A549 (cell line): ENCODE measurements around the gene PRPF31. TPM values are rescaled to one million over a fixed set of nuclear protein-coding genes. Genes with fewer than 3 reads are reported as not detected.

ENCODE experiments used
- ATAC-seq, 2 experiments: fragments of 200-7000 bp in 1 of 2; fragments of >200 bp in 1 of 2; cut with Nextera tagmentation in 1 of 2; cut with Tn5 transposase in 1 of 2; 3 replicates each; pipeline versions ENCODE4 v1.8.0 to v1.9.1; 2018 to 2020; ENCODE audit warnings: mild to moderate bottlenecking in 1 of 2, moderate library complexity in 1 of 2
- CTCF ChIA-PET: fragments of 300-600 bp; sonication (Branson Sonifier 250); formaldehyde crosslinking; extraction: SDS; loops from one replicate; lab custom pipeline; 2021; ENCODE audit warnings: antibody characterized with exemption, inconsistent platforms; lab: Yijun Ruan, JAX
- POLR2A ChIA-PET: fragments of 350-600 bp; formaldehyde crosslinking; extraction: SDS; loops from one replicate; lab custom pipeline; 2021; ENCODE audit warnings: antibody characterized with exemption, inconsistent platforms; lab: Yijun Ruan, JAX
- DNase-seq, 2 experiments: peaks; one replicate each; pipeline versions ENCODE4 v3.0.0 to v3.0.0-alpha.2; 2011 to 2016; ENCODE audit warnings: low read depth in 1 of 2, low spot score in 1 of 2
- FAIRE-seq: peaks from 2 replicates; lab custom pipeline; 2011; peaks lifted over from hg19 to GRCh38; lab: Jason Lieb, UNC
- H3K27ac ChIP-seq, 2 experiments: fragments of >200 bp; sonication (Bioruptor Twin); formaldehyde crosslinking; 3 replicates each; pipeline ENCODE4 v1.5.1; 2016 to 2017
- H3K4me1 ChIP-seq: fragments of >200 bp; sonication (Bioruptor Twin); formaldehyde crosslinking; 3 replicates; pipeline ENCODE4 v1.6.1; 2016
- H3K4me2 ChIP-seq: fragments of >200 bp; sonication (Bioruptor Twin); formaldehyde crosslinking; 3 replicates; pipeline ENCODE4 v1.6.1; 2016
- H3K4me3 ChIP-seq: fragments of >200 bp; sonication (Bioruptor Twin); formaldehyde crosslinking; 3 replicates; pipeline ENCODE4 v1.5.1; 2016
- H3K9me3 ChIP-seq: fragments of >200 bp; sonication (Bioruptor Twin); formaldehyde crosslinking; 3 replicates; pipeline ENCODE4 v1.6.1; 2016
- BHLHE40 ChIP-seq: IDR thresholded peaks from 2 replicates; pipeline ENCODE4 v1.6.1; 2012; ENCODE audit warnings: low read depth, low read length, inconsistent platforms
- CHD2 ChIP-seq: fragments of 150-350 bp; IDR thresholded peaks from 2 replicates; pipeline ENCODE4 v1.6.1; 2014; ENCODE audit warnings: low read length; ENCODE audit not compliant: partially characterized antibody
- CHD4 ChIP-seq: fragments of 200-600 bp; sonication (generic); IDR thresholded peaks from 2 replicates; pipeline ENCODE4 v1.6.1; 2016; ENCODE audit warnings: antibody characterized with exemption, mild to moderate bottlenecking, borderline replicate concordance
- EHF ChIP-seq: fragments of 250-450 bp; sonication (Bioruptor Pico); IDR thresholded peaks from 2 replicates; pipeline ENCODE4 v1.5.0; 2020; ENCODE audit warnings: mild to moderate bottlenecking
- EHMT2 ChIP-seq: fragments of 200-600 bp; sonication (generic); IDR thresholded peaks from 2 replicates; pipeline ENCODE4 v1.6.1; 2016; ENCODE audit warnings: antibody characterized with exemption, low read depth, mild to moderate bottlenecking, moderate library complexity
- EP300 ChIP-seq, 2 experiments: fragments of >200 bp; sonication (Bioruptor Twin); formaldehyde crosslinking; IDR thresholded peaks; 2 replicates in 1 of 2; 3 replicates in 1 of 2; pipeline ENCODE4 v1.6.1; 2016 to 2017
- FOSL2 ChIP-seq, 2 experiments: fragments of 450-650 bp in 1 of 2; fragments of >200 bp in 1 of 2; sonication (Bioruptor Twin) in 1 of 2; formaldehyde crosslinking; IDR thresholded peaks; 2 replicates each; pipeline versions ENCODE4 v1.5.0 to v1.6.1; 2016 to 2020; ENCODE audit warnings: mild to moderate bottlenecking in 1 of 2, moderate library complexity in 1 of 2
- GATA3 ChIP-seq: IDR thresholded peaks from 2 replicates; pipeline ENCODE4 v1.6.1; 2012; ENCODE audit warnings: borderline replicate concordance
- HEYL ChIP-seq: fragments of 250-450 bp; sonication (Bioruptor Pico); IDR thresholded peaks from 2 replicates; pipeline ENCODE4 v1.8.0; 2021; ENCODE audit warnings: mild to moderate bottlenecking, moderate library complexity
- HOXA7 ChIP-seq: fragments of 250-450 bp; sonication (Bioruptor Pico); IDR thresholded peaks from 2 replicates; pipeline ENCODE4 v1.5.0; 2020; ENCODE audit warnings: mild to moderate bottlenecking, moderate library complexity
- NFE2L2 ChIP-seq: fragments of 150-350 bp; conservative IDR thresholded peaks from 2 replicates; pipeline ENCODE4 v1.6.1; 2014; ENCODE audit warnings: low read length
- NPAS2 ChIP-seq: fragments of 250-450 bp; sonication (Bioruptor Pico); IDR thresholded peaks from 2 replicates; pipeline ENCODE4 v1.8.0; 2022; ENCODE audit warnings: mild to moderate bottlenecking, moderate library complexity, borderline replicate concordance
- NR3C1 ChIP-seq: fragments of >200 bp; sonication (Bioruptor Twin); formaldehyde crosslinking; IDR thresholded peaks from 3 replicates; pipeline ENCODE4 v1.6.1; 2017
- PHF8 ChIP-seq: fragments of 200-600 bp; sonication (generic); IDR thresholded peaks from 2 replicates; pipeline ENCODE4 v1.6.1; 2016; ENCODE audit warnings: low read depth, mild to moderate bottlenecking, antibody characterized with exemption, moderate library complexity, borderline replicate concordance
- POLR2A ChIP-seq: IDR thresholded peaks from 2 replicates; pipeline ENCODE4 v1.6.1; 2012; ENCODE audit warnings: mild to moderate bottlenecking, low read length
- POLR2AphosphoS2 ChIP-seq: conservative IDR thresholded peaks from 2 replicates; pipeline ENCODE4 v1.6.1; 2012; ENCODE audit warnings: low read length, improper control_type of control experiment, inconsistent platforms
- RCOR1 ChIP-seq: fragments of 150-350 bp; IDR thresholded peaks from 2 replicates; pipeline ENCODE4 v1.6.1; 2014; ENCODE audit warnings: antibody characterized with exemption, low read length, low read depth
- RNF2 ChIP-seq: fragments of 200-600 bp; sonication (generic); IDR thresholded peaks from 2 replicates; pipeline ENCODE4 v1.6.1; 2016; ENCODE audit warnings: low read depth, mild to moderate bottlenecking, antibody characterized with exemption, moderate library complexity, borderline replicate concordance
- SMC3 ChIP-seq: fragments of >200 bp; sonication (Bioruptor Twin); formaldehyde crosslinking; IDR thresholded peaks from 3 replicates; pipeline ENCODE4 v1.6.1; 2018; ENCODE audit warnings: inconsistent platforms
- TP53 ChIP-seq: fragments of 250-450 bp; sonication (Bioruptor Pico); IDR thresholded peaks from 2 replicates; pipeline ENCODE4 v1.5.0; 2021; ENCODE audit warnings: mild to moderate bottlenecking, moderate library complexity
- ZNF302 ChIP-seq: fragments of 250-450 bp; sonication (Bioruptor Pico); IDR thresholded peaks from 2 replicates; pipeline ENCODE4 v1.9.0; 2021; ENCODE audit warnings: inconsistent platforms, mild to moderate bottlenecking, moderate library complexity
- WGBS: methylation state at CpG from one replicate; pipeline ENCODE4 v1.1.6; 2017; ENCODE audit errors: missing lambda C conversion rate; 5-methylcytosine and 5-hydroxymethylcytosine counted together
- polyA plus RNA-seq, 4 experiments: library from polyadenylated mRNA; depleted of rRNA in 3 of 4; stranded (reverse); fragments of >200 nt; fragmentation: RNase III in 1 of 4; extraction: RNeasy Plus Mini Kit Qiagen cat#74134 plus additional on column Dnase treatment in 1 of 4; gene quantifications; 2 replicates in 3 of 4; 3 replicates in 1 of 4; pipeline ENCODE4 v1.2.3, GENCODE V29; 2011 to 2017
- TF ChIP-seq, protein P1 (sequence below): fragments of >200 bp; sonication (Bioruptor Twin); formaldehyde crosslinking; IDR thresholded peaks from 3 replicates; pipeline ENCODE4 v1.5.1; 2016
- TF ChIP-seq, protein P2 (sequence below): fragments of 150-350 bp; IDR thresholded peaks from 2 replicates; pipeline ENCODE4 v1.6.1; 2014; ENCODE audit warnings: low read depth, mild to moderate bottlenecking, low read length
- TF ChIP-seq, protein P3 (sequence below): fragments of 250-450 bp; sonication (Bioruptor Pico); IDR thresholded peaks from 2 replicates; pipeline ENCODE4 v1.5.0; 2021; ENCODE audit warnings: mild to moderate bottlenecking, moderate library complexity, borderline replicate concordance
- TF ChIP-seq, protein P4 (sequence below): fragments of >200 bp; sonication (Bioruptor Twin); formaldehyde crosslinking; IDR thresholded peaks from 3 replicates; pipeline ENCODE4 v1.6.1; 2016
- TF ChIP-seq, protein P5 (sequence below): fragments of 450-650 bp; IDR thresholded peaks from 2 replicates; pipeline ENCODE4 v1.6.1; 2014; ENCODE audit warnings: antibody characterized with exemption

PRPF31 gene
- polyA plus RNA-seq, 2 of the 4 experiments (the other 2 are of a cell fraction): 69.8 to 169 TPM

DNA sequence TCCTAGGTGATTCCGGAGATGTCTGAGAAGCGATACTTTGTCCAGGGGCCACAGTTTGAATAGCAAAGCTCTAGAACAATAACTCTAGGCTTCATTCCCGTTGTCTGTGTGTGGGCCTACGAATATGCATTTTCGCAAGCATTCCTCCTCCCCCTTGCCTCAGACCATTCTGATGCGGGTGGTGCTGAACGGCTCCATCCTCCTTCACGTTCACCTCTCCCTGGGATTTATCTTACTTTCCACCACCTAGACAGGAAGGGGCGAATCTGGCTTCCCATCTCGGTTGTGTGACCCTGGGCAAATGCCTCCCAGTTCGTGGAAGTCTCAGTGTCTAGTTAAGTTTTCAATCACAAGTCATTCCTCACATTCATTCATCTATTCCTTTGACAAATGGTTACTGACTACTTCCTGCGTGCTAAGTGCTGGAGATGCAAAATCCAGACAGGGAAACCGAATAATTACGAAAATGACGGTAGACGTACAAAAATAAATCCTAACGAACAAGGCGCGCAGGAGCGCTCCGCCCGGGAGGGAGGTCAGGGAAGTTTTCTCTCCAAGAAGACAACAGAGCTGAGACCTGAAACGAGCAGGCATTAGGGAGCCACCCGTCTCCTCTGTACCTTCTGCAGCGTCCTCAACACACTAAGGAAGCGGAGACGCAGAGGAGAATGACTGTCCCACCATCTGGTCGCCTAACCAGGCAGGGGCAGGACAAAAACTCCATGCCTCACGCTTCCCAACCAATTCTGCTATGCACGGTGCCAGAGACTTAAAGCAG, 20.7 kb downstream of the PRPF31 start:
- peak overlapping the region; percentile 46 for H3K4me3 ChIP-seq
- no peak for TF ChIP-seq PHF8
- TF ChIP-seq NFE2L2: no peak
- TF ChIP-seq RCOR1: no peak
- TF ChIP-seq POLR2AphosphoS2: 0 out of 2 replicates have a peak, but pooled peaks have one; percentile 27
- TF ChIP-seq HEYL (CRISPR knock-in tag): no peak
- ChIA-PET POLR2A (interaction anchor here (0.8 to 3.4 kb wide), 16 partner anchors 12 to 312 kb away, joined by 3 to 51 read pairs (median 10); partner anchors contain the start of genes LENG1, LENG8, MBOAT7 and MYADM), CTCF (interaction anchor here (0.7 to 1.4 kb wide), 5 partner anchors 13 to 260 kb away, joined by 3 to 4 read pairs (median 4); partner anchors contain the start of gene LENG1)
- peak overlapping the region; percentile 24 to 67; a peak in 5 of 6 replicates for H3K27ac ChIP-seq
- H3K4me1 ChIP-seq: peaks cover 15% of the 10 kb centered on the region; the same call in 2 of the 3 replicates
- ATAC-seq: peak; percentile 1 to 6; a peak in 4 of 6 replicates
- peak; percentile 28 for FAIRE-seq
- no peak for DNase-seq
- H3K4me2 ChIP-seq: peak overlapping the region; percentile 94
- WGBS: 27% methylated on average over 30 of the region's 30 CpGs
- no peaks in the 10 kb centered on the region for H3K9me3 ChIP-seq

DNA sequence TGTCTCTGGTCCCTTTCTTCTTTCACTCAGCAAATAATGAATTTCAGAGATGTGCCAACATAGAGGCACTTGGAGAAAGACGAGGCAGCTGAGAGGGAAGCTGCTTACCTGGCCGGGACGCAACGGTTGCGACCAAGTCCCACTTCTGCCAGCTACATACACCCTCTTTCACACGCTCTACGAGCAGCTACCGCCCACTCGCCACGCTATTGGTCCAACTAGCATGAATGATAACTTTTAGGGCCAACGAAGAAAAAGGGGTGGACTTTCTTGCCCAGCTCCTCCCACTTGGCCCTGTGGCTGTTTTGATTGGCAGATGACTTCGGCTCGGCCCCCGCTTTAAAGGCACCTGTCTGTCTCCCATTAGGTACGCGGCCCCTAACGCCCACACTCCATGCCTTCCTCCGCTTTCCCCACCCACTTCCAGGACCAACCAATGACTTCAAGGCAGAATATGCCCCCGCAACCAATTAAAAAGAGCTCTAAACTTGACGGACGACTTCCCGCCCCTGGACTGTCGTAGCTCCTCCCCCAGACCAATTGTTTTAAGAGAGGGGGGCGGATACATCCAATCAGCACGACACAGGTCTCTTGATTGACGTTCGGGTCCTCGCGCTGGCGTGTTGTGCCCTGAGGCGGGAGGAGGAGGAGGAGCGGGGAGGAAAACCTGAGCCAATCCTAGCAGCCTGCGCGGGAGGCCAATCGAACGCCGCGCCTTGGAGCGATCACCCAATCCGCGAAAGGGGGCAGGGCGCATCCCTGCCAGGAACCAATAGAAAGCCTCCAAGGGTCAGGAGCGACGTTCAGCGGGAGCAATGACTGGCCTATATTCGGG, 21.5 kb downstream of the PRPF31 start:
- Histone ChIP-seq H3K4me3 (peak overlapping the region; percentile 84), H3K4me1 (peaks cover 15% of the 10 kb centered on the region; the same call in 2 of the 3 replicates), H3K27ac (peak overlapping the region; percentile 94 to 95), H3K4me2 (peak overlapping the region; percentile 94), H3K9me3 (no peaks in the 10 kb centered on the region)
- POLR2A ChIA-PET: interaction anchor here (0.6 to 3.4 kb wide), 28 partner anchors 8 to 1516 kb away, joined by 3 to 51 read pairs (median 6); partner anchors contain the start of genes LENG1, LENG8, MBOAT7 and MYADM
- WGBS: under 1% methylated on average over 44 of the region's 46 CpGs
- FAIRE-seq (peak; percentile 99), DNase-seq (peak; percentile 100), ATAC-seq (peak; percentile 79 to 92)
- CTCF ChIA-PET: interaction anchor here (0.7 to 2.8 kb wide), 11 partner anchors 12 to 260 kb away, joined by 3 to 9 read pairs (median 4); partner anchors contain the start of gene LENG1
- TF ChIP-seq POLR2A: peak; percentile 69
- no peak for TF ChIP-seq RCOR1
- TF ChIP-seq, protein P1, sequence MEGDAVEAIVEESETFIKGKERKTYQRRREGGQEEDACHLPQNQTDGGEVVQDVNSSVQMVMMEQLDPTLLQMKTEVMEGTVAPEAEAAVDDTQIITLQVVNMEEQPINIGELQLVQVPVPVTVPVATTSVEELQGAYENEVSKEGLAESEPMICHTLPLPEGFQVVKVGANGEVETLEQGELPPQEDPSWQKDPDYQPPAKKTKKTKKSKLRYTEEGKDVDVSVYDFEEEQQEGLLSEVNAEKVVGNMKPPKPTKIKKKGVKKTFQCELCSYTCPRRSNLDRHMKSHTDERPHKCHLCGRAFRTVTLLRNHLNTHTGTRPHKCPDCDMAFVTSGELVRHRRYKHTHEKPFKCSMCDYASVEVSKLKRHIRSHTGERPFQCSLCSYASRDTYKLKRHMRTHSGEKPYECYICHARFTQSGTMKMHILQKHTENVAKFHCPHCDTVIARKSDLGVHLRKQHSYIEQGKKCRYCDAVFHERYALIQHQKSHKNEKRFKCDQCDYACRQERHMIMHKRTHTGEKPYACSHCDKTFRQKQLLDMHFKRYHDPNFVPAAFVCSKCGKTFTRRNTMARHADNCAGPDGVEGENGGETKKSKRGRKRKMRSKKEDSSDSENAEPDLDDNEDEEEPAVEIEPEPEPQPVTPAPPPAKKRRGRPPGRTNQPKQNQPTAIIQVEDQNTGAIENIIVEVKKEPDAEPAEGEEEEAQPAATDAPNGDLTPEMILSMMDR: no peak
- TF ChIP-seq, protein P2, sequence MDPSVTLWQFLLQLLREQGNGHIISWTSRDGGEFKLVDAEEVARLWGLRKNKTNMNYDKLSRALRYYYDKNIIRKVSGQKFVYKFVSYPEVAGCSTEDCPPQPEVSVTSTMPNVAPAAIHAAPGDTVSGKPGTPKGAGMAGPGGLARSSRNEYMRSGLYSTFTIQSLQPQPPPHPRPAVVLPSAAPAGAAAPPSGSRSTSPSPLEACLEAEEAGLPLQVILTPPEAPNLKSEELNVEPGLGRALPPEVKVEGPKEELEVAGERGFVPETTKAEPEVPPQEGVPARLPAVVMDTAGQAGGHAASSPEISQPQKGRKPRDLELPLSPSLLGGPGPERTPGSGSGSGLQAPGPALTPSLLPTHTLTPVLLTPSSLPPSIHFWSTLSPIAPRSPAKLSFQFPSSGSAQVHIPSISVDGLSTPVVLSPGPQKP: no peak
- TF ChIP-seq GATA3: no peak
- TF ChIP-seq HOXA7 (CRISPR knock-in tag): no peak
- no peak for TF ChIP-seq RNF2
- TF ChIP-seq SMC3: no peak
- no peak for TF ChIP-seq TP53
- TF ChIP-seq, protein P3, sequence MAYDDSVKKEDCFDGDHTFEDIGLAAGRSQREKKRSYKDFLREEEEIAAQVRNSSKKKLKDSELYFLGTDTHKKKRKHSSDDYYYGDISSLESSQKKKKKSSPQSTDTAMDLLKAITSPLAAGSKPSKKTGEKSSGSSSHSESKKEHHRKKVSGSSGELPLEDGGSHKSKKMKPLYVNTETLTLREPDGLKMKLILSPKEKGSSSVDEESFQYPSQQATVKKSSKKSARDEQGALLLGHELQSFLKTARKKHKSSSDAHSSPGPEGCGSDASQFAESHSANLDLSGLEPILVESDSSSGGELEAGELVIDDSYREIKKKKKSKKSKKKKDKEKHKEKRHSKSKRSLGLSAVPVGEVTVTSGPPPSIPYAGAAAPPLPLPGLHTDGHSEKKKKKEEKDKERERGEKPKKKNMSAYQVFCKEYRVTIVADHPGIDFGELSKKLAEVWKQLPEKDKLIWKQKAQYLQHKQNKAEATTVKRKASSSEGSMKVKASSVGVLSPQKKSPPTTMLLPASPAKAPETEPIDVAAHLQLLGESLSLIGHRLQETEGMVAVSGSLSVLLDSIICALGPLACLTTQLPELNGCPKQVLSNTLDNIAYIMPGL (CRISPR knock-in tag): no peak
- no peak for TF ChIP-seq CHD4
- no peak for TF ChIP-seq BHLHE40
- no peak for TF ChIP-seq ZNF302 (CRISPR knock-in tag)
- no peak for TF ChIP-seq NPAS2 (CRISPR knock-in tag)
- no peak for TF ChIP-seq EHMT2
- TF ChIP-seq CHD2: peak; percentile 7
- TF ChIP-seq, protein P4, sequence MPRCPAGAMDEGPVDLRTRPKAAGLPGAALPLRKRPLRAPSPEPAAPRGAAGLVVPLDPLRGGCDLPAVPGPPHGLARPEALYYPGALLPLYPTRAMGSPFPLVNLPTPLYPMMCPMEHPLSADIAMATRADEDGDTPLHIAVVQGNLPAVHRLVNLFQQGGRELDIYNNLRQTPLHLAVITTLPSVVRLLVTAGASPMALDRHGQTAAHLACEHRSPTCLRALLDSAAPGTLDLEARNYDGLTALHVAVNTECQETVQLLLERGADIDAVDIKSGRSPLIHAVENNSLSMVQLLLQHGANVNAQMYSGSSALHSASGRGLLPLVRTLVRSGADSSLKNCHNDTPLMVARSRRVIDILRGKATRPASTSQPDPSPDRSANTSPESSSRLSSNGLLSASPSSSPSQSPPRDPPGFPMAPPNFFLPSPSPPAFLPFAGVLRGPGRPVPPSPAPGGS: no peak
- TF ChIP-seq, protein P5, sequence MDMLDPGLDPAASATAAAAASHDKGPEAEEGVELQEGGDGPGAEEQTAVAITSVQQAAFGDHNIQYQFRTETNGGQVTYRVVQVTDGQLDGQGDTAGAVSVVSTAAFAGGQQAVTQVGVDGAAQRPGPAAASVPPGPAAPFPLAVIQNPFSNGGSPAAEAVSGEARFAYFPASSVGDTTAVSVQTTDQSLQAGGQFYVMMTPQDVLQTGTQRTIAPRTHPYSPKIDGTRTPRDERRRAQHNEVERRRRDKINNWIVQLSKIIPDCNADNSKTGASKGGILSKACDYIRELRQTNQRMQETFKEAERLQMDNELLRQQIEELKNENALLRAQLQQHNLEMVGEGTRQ: no peak
- TF ChIP-seq FOSL2 (IDR thresholded peaks at IDR 0.05): no peak
- TF ChIP-seq FOSL2 (CRISPR knock-in tag; IDR thresholded peaks at IDR 0.05): no peak
- no peak for TF ChIP-seq EP300 (IDR thresholded peaks at IDR 0.05)
- TF ChIP-seq NR3C1: no peak
- TF ChIP-seq POLR2AphosphoS2: no peak
- TF ChIP-seq EHF: no peak
- TF ChIP-seq HEYL (CRISPR knock-in tag): no peak
